ENCODE results near the gene SHROOM2.
"Not testable (repeated sequence)": the region's sequence is repeated elsewhere in the genome, so short reads cannot be mapped to it uniquely, and the experiment has no call there.

Gene SHROOM2

DNA sequence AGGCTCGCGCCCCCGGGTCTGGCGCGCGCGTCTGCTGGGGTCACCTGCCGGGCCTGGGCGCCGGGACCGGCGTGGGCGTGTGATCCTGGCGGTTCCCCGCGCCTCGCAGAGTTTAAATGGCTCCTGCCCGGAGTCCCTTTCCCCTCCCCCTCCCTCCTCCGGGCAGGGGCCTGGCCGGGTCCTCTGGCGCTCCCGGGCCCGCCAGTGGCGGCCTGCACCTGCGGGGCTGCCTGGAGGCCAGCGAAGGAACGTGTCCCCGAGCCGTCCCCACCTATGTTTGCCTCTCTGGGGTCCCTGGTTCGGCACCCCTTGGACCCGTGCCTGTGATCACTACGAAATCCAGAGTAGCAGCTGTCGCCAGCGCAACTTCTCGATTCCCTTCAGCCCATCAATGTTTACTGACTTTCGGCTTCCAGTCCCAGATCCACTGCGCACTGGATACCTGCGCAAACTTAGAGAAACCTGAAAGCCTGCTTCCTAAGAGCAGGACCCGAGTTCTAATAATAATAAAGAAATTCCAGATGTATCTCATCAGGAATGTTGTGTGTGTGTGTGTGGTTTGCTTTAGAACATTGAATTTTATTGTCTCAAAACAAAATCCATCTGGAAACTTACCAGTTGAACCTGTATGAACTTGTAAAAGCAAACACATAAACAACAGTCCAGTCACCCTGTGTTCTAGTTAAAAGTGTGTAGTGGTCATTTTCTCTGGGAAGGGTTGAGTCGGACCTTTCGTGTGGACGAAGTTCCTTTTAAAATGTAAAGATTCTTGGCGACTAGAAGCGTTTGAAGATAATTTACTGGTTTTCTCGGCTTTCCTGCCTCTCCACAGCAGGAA lies 788 bp downstream of the SHROOM2 start:
- H3K36me3 ChIP-seq (ENCODE audit: control insufficient read depth, insufficient read depth, low read length) = no peaks in the 10 kb centered on the region
- H3K9ac ChIP-seq (ENCODE audit: low read depth, low read length) = no peak overlapping the region
- no peaks in the 10 kb centered on the region for H3K27me3 ChIP-seq (ENCODE audit: control insufficient read depth, insufficient read depth, low read length)
- H3K4me3 ChIP-seq (ENCODE audit: low read depth, low read length) = peak overlapping the region; percentile 67
- peaks cover 15% of the 10 kb centered on the region for H3K4me1 ChIP-seq (ENCODE audit: control insufficient read depth, insufficient read depth, low read length)
- H3K9me3 ChIP-seq (ENCODE audit: control insufficient read depth, insufficient read depth, low read length) = no peaks in the 10 kb centered on the region

DNA sequence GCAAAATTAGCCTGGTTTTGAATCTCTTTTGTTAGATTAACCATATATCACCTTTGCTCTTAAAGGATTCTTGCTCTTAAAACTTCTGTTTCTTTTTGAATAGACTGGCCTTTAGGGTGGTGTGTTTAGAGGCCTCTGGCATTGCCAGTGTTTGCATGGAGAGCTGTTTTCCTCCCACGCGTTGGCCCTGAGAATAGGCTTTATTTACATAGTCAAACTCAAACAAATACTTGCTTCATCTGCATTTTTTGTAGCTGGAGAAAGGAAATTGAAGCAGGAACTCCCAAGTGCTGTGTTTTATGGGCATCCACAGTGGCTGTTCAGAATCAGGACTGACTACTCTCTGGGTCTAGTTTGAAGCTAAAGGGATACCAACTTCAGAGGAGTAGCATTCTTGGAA lies 2.7 kb downstream of the SHROOM2 start:
- H3K4me3 ChIP-seq (ENCODE audit: low read depth, low read length) = peak overlapping the region; percentile 30
- H3K4me1 ChIP-seq (ENCODE audit: control insufficient read depth, insufficient read depth, low read length) = peaks cover 15% of the 10 kb centered on the region
- H3K27me3 ChIP-seq (ENCODE audit: control insufficient read depth, insufficient read depth, low read length) = no peaks in the 10 kb centered on the region
- no peaks in the 10 kb centered on the region for H3K36me3 ChIP-seq (ENCODE audit: control insufficient read depth, insufficient read depth, low read length)
- H3K9me3 ChIP-seq (ENCODE audit: control insufficient read depth, insufficient read depth, low read length) = no peaks in the 10 kb centered on the region
- no peak overlapping the region for H3K9ac ChIP-seq (ENCODE audit: low read depth, low read length)

DNA sequence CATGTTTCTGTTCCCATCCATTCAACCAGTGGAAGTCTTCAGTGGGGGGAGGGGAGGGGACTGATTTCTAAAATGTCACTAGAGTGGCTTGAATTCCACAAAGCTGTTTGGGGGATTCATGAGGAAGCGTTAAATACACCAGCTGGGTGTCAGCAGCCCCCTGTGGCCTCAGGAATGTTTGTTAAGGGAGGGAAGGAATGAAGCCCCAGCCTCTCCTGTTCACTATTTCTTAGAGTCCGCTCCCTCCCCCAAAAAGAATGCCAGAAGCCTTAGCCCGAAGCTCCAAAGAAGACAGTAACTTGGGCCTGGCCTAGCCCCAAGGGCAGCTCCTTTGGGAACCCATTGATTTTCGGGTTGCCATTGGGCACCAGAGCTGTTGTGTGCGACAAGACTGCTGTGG lies 3.3 kb downstream of the SHROOM2 start:
- H3K9ac ChIP-seq (ENCODE audit: low read depth, low read length) = peak overlapping the region; percentile 16
- no peaks in the 10 kb centered on the region for H3K27me3 ChIP-seq (ENCODE audit: control insufficient read depth, insufficient read depth, low read length)
- H3K36me3 ChIP-seq (ENCODE audit: control insufficient read depth, insufficient read depth, low read length) = no peaks in the 10 kb centered on the region
- peaks cover 15% of the 10 kb centered on the region for H3K4me1 ChIP-seq (ENCODE audit: control insufficient read depth, insufficient read depth, low read length)
- peak overlapping the region; percentile 30 for H3K4me3 ChIP-seq (ENCODE audit: low read depth, low read length)
- no peaks in the 10 kb centered on the region for H3K9me3 ChIP-seq (ENCODE audit: control insufficient read depth, insufficient read depth, low read length)

DNA sequence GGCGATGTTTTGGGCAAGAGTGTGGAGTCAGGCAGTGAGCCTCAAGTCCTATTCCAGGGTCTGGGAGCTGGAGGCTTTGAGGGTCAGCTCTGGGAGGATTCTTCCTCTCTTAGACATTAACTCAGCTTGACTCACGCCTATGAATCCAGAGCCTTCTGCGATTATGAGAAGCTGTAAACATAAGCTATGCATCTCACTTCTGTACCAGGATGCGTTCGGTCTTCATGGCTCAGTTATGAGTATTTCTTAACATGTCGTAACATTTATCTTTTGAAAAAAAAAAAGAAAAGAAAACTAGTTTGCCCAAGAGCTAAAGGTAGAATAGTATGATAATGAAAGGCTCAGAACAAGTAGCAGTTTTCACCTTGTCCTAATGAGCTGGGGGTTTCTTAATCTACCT lies 4.6 kb downstream of the SHROOM2 start:
- Histone ChIP-seq H3K4me3 (ENCODE audit: low read depth, low read length) (no peak overlapping the region), H3K36me3 (ENCODE audit: control insufficient read depth, insufficient read depth, low read length) (no peaks in the 10 kb centered on the region), H3K4me1 (ENCODE audit: control insufficient read depth, insufficient read depth, low read length) (peaks cover 15% of the 10 kb centered on the region), H3K9me3 (ENCODE audit: control insufficient read depth, insufficient read depth, low read length) (no peaks in the 10 kb centered on the region), H3K27me3 (ENCODE audit: control insufficient read depth, insufficient read depth, low read length) (no peaks in the 10 kb centered on the region), H3K9ac (ENCODE audit: low read depth, low read length) (no peak overlapping the region)

DNA sequence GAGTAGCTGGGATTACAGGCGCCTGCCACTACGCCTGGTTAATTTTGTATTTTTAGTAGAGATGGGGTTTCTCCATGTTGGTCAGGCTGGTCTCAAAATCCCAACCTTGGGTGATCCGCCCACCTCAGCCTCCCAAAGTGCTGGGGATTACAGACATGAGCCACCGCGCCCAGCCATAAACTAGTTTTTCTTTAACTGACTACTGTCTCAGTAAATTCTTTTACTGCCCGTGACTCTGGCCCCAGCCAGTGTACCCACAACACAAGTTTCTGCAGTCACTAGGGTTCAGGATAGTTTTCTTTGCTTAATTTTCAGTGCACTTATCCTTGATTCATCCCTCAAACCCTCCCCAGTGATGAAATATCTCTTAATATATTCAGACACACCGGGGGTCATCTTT lies 8.3 kb downstream of the SHROOM2 start:
- Histone ChIP-seq H3K4me1 (ENCODE audit: control insufficient read depth, insufficient read depth, low read length) (peaks cover 11% of the 10 kb centered on the region), H3K36me3 (ENCODE audit: control insufficient read depth, insufficient read depth, low read length) (no peaks in the 10 kb centered on the region), H3K27me3 (ENCODE audit: control insufficient read depth, insufficient read depth, low read length) (no peaks in the 10 kb centered on the region), H3K9ac (ENCODE audit: low read depth, low read length) (no peak overlapping the region), H3K9me3 (ENCODE audit: control insufficient read depth, insufficient read depth, low read length) (no peaks in the 10 kb centered on the region), H3K4me3 (ENCODE audit: low read depth, low read length) (no peak overlapping the region)

DNA sequence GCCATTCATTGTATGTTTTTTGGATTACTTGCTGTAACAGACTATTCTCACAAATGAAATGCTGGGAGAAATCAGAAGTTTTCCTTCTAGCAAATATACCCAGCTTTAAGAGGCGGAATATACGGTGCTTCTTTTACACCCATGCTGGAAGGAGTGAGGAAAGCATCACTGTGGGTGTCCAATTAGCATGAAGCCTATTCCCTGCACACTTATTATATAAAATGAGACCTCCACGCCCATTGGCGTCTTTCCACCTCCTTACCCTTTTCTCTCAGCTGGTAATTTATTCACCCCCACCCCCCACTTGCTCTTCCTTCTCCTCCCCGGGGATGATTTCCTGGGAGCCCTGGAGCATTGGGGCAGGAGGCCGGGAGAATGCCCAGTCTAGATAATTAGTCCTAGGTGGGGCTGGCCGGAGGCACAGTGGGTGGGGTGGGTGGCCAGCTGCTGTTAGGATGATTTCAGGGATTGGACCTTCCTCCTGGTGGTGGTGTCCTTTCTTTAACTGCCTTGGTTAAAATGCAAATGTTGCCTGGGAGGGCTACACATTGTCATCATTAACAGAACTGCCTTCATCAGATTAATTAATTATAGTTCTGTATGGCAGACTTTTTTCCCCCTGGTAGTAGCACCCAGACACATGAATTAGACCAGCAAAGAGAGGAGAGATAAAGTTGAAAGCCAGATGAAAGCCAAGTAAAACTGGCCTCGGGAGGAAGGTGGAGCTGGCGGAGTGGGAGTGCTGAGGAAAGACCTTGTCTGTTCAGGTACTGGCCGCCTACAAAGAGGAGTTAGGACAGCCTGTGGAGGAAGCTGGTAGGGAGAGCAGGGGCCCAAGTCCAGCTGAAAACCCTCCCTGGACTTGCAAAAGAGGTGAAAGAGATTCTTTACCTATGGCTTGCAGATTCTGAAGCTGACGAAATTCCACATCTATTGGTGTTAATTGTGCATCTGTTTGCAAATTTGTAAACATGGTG lies 11.4 kb downstream of the SHROOM2 start:
- no peaks in the 10 kb centered on the region for H3K27me3 ChIP-seq (ENCODE audit: control insufficient read depth, insufficient read depth, low read length)
- peaks cover 3% of the 10 kb centered on the region for H3K9me3 ChIP-seq (ENCODE audit: control insufficient read depth, insufficient read depth, low read length)
- H3K9ac ChIP-seq (ENCODE audit: low read depth, low read length) = no peak overlapping the region
- no peak overlapping the region for H3K4me3 ChIP-seq (ENCODE audit: low read depth, low read length)
- peaks cover 2% of the 10 kb centered on the region for H3K4me1 ChIP-seq (ENCODE audit: control insufficient read depth, insufficient read depth, low read length)
- H3K36me3 ChIP-seq (ENCODE audit: control insufficient read depth, insufficient read depth, low read length) = no peaks in the 10 kb centered on the region

DNA sequence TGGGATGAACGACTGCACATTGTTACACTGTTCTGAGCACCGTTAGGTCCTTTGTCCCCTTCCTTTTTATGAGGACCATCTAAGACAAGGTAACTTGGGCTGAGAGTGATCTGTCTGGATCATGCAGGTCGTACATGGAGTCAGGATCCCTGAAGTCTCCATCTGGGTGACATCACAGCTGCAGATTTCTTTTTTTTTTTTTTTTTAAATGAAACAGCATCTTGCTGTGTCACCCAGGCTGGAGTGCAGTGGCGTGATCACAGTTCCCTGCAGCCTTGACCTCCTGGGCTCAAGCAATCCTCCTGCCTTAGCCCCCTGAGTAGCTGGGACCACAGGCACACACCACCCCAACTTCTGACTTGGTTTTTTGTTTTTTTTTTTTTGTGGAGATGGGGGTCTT lies 16.5 kb downstream of the SHROOM2 start:
- no peak overlapping the region for H3K9ac ChIP-seq (ENCODE audit: low read depth, low read length)
- H3K36me3 ChIP-seq (ENCODE audit: control insufficient read depth, insufficient read depth, low read length) = no peaks in the 10 kb centered on the region
- H3K4me1 ChIP-seq (ENCODE audit: control insufficient read depth, insufficient read depth, low read length) = peaks cover 4% of the 10 kb centered on the region

DNA sequence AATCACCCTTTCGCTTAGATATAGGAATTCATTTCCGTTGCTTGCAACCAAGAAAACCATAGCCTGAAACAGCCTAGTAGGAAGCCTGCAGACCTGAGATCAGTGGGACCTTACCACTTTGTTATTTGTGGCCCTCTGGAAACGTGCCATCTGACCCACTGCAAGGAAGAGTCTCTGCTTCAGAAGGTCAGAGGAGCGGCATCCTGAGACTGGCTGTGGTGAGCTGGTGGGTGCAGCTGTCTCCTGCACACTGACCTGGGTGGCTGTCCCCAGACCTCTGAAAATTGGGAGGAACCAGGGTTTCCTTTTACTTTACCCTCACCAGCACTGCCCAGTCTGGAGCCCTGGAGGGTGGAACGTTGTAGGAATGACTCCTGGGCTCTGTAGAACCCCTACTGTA lies 18.2 kb downstream of the SHROOM2 start:
- H3K27me3 ChIP-seq (ENCODE audit: control insufficient read depth, insufficient read depth, low read length) = no peaks in the 10 kb centered on the region
- H3K36me3 ChIP-seq (ENCODE audit: control insufficient read depth, insufficient read depth, low read length) = no peaks in the 10 kb centered on the region
- H3K9ac ChIP-seq (ENCODE audit: low read depth, low read length) = no peak overlapping the region

More for the DNA sequence above, 16.5 kb downstream of the SHROOM2 start:
- peaks cover 3% of the 10 kb centered on the region for H3K9me3 ChIP-seq (ENCODE audit: control insufficient read depth, insufficient read depth, low read length)
- H3K27me3 ChIP-seq (ENCODE audit: control insufficient read depth, insufficient read depth, low read length) = no peaks in the 10 kb centered on the region
- no peak overlapping the region for H3K4me3 ChIP-seq (ENCODE audit: low read depth, low read length)

DNA sequence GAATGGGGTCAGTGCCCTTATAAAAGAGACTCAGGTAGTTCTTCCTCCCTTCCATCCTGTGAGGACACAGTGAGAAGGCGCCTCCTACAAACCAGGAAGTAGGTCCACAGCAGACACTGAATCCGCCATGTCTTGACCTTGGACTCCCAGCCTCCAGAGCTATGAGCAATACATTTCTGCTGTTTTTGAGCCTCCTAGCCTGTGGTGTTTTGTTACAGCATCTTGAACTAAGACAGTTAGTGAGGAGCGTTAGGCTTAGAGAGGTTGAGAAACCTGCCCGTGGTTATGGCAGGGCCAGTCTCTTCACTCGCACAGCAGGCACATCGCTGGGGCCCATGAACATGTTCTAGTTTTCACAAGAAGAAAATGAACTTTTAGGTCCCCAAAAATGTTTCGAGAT lies 19.7 kb downstream of the SHROOM2 start:
- no peak overlapping the region for H3K4me3 ChIP-seq (ENCODE audit: low read depth, low read length)
- H3K9ac ChIP-seq (ENCODE audit: low read depth, low read length) = no peak overlapping the region
- H3K9me3 ChIP-seq (ENCODE audit: control insufficient read depth, insufficient read depth, low read length) = no peaks in the 10 kb centered on the region
- H3K4me1 ChIP-seq (ENCODE audit: control insufficient read depth, insufficient read depth, low read length) = peaks cover 6% of the 10 kb centered on the region
- no peaks in the 10 kb centered on the region for H3K36me3 ChIP-seq (ENCODE audit: control insufficient read depth, insufficient read depth, low read length)
- no peaks in the 10 kb centered on the region for H3K27me3 ChIP-seq (ENCODE audit: control insufficient read depth, insufficient read depth, low read length)

More for the DNA sequence above, 18.2 kb downstream of the SHROOM2 start:
- Histone ChIP-seq H3K9me3 (ENCODE audit: control insufficient read depth, insufficient read depth, low read length) (peaks cover 3% of the 10 kb centered on the region), H3K4me1 (ENCODE audit: control insufficient read depth, insufficient read depth, low read length) (peaks cover 6% of the 10 kb centered on the region), H3K4me3 (ENCODE audit: low read depth, low read length) (no peak overlapping the region)

DNA sequence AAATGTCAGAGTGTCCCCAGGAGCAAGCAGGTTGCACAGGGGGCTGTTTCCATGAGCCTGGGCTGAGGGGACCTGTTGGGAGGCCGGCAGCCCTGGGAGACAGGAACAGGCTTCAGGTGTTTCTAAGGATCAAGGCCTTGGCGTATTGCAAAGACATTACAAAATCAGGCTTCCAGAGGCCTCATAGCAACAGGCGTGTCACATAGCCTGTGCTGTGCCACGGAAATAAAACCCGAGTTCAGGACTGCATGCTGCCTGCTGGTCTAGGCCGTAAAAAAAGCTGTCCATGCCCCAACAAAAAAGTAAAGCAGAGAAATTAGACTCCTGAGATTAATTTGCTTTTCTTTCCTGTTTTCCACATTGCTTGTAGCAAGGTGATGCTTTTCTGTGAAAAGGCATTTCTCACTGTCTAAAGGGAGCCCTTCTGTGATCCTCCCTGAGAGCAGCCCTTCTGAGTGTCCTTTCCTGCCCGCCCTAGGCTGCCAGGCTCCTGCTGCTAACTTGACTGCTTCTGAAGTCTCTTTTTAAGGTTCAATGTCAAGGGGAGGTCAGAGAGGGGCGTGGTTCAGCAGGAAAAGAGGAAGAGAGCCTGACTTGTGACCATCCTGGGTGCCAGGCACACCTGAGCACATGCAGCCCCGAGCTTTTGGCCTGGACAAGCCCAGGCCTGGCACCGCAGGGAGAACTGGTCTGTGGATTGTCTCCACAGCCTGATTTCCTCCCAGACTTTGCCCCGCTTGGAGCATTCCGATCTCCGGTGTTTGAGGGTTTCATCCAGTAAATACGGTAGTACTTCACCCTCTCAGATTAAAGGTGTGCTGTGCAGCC lies 21.3 kb downstream of the SHROOM2 start:
- no peaks in the 10 kb centered on the region for H3K36me3 ChIP-seq (ENCODE audit: control insufficient read depth, insufficient read depth, low read length)
- H3K4me1 ChIP-seq (ENCODE audit: control insufficient read depth, insufficient read depth, low read length) = peaks cover 6% of the 10 kb centered on the region
- H3K9ac ChIP-seq (ENCODE audit: low read depth, low read length) = no peak overlapping the region
- no peaks in the 10 kb centered on the region for H3K9me3 ChIP-seq (ENCODE audit: control insufficient read depth, insufficient read depth, low read length)
- no peak overlapping the region for H3K4me3 ChIP-seq (ENCODE audit: low read depth, low read length)
- no peaks in the 10 kb centered on the region for H3K27me3 ChIP-seq (ENCODE audit: control insufficient read depth, insufficient read depth, low read length)

DNA sequence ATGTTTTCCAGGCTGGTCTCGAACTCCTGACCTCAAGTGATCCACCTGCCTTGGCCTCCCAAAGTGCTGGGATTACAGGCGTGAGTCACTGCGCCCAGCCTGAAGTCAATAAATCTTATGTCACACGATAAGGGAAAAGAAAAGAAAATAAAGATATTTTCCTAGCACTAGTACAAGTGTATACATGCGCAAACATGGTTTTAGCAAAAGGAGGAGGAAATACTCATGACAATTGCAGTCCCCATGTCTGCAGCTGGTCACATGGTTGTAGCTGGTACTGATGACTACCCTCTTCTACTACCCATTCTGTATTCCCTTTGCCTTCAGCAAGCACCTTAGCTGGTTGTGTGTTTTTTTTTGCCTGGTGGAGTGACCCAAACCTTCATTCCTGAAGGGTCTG lies 23.6 kb downstream of the SHROOM2 start:
- not testable (repeated sequence) for H3K4me3 ChIP-seq (ENCODE audit: low read depth, low read length); H3K36me3 ChIP-seq (ENCODE audit: control insufficient read depth, insufficient read depth, low read length); H3K27me3 ChIP-seq (ENCODE audit: control insufficient read depth, insufficient read depth, low read length); H3K4me1 ChIP-seq (ENCODE audit: control insufficient read depth, insufficient read depth, low read length); H3K9me3 ChIP-seq (ENCODE audit: control insufficient read depth, insufficient read depth, low read length); H3K9ac ChIP-seq (ENCODE audit: low read depth, low read length)

Measured in iPS-15b (cell line).